Breast epithelium (tissue), 3 donors: Measurements from ENCODE around the gene RMI1.

Source experiments
- POLR2A ChIP-seq: fragments of 450-650 bp; IDR thresholded peaks from one replicate; pipeline ENCODE4 v1.6.1; 2016; ENCODE audit warnings: antibody characterized with exemption, mild to moderate bottlenecking, moderate library complexity
- POLR2AphosphoS5 ChIP-seq, 3 donors: sonication (generic); formaldehyde crosslinking; IDR thresholded peaks; one replicate each; pipeline ENCODE4 v1.6.1; 2017; ENCODE audit warnings: antibody characterized with exemption in 3 of 3
- TF ChIP-seq, protein P1 (sequence below), 3 donors: fragments of 450-650 bp; IDR thresholded peaks; one replicate each; pipeline ENCODE4 v1.5.1; 2016 to 2017; ENCODE audit warnings: antibody characterized with exemption in 3 of 3, mild to moderate bottlenecking in 3 of 3, moderate library complexity in 3 of 3

GRCh38 chr9:83967073-83967472 lies 13.5 kb upstream of the RMI1 start:
- TF ChIP-seq POLR2A (no peak), POLR2AphosphoS5 (IDR thresholded peaks at IDR 0.05) (no peak)
- TF ChIP-seq, protein P1, sequence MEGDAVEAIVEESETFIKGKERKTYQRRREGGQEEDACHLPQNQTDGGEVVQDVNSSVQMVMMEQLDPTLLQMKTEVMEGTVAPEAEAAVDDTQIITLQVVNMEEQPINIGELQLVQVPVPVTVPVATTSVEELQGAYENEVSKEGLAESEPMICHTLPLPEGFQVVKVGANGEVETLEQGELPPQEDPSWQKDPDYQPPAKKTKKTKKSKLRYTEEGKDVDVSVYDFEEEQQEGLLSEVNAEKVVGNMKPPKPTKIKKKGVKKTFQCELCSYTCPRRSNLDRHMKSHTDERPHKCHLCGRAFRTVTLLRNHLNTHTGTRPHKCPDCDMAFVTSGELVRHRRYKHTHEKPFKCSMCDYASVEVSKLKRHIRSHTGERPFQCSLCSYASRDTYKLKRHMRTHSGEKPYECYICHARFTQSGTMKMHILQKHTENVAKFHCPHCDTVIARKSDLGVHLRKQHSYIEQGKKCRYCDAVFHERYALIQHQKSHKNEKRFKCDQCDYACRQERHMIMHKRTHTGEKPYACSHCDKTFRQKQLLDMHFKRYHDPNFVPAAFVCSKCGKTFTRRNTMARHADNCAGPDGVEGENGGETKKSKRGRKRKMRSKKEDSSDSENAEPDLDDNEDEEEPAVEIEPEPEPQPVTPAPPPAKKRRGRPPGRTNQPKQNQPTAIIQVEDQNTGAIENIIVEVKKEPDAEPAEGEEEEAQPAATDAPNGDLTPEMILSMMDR (IDR thresholded peaks at IDR 0.05) = no peak
